ENCODE results near the gene KCNE2.

KCNE2 gene

GRCh38 chr21:34355570-34355969, 8.2 kb upstream of the KCNE2 start:
- DNase-seq (ENCODE audit: low read depth) = no peak
- no peak overlapping the region for H3K4me3 ChIP-seq (ENCODE audit: control insufficient read depth, low read depth, low read length)
- no peak for TF ChIP-seq CTCF (conservative IDR thresholded peaks at IDR 0.05; ENCODE audit: control insufficient read depth, insufficient read depth, low read depth, low read length)

- DNase-seq (ENCODE audit: low read depth) = no peak
- no peak overlapping the region for H3K4me3 ChIP-seq (ENCODE audit: control insufficient read depth, low read depth, low read length)
- TF ChIP-seq CTCF (conservative IDR thresholded peaks at IDR 0.05; ENCODE audit: control insufficient read depth, insufficient read depth, low read depth, low read length) = no peak
These were observed 5.9 kb upstream of the KCNE2 start for GRCh38 chr21:34357889-34358288.

GRCh38 chr21:34358866-34359265, 4.9 kb upstream of the KCNE2 start:
- no peak overlapping the region for H3K4me3 ChIP-seq (ENCODE audit: control insufficient read depth, low read depth, low read length)
- TF ChIP-seq CTCF (conservative IDR thresholded peaks at IDR 0.05; ENCODE audit: control insufficient read depth, insufficient read depth, low read depth, low read length) = no peak
- no peak for DNase-seq (ENCODE audit: low read depth)

GRCh38 chr21:34360488-34361241, 3.1 kb upstream of the KCNE2 start:
- H3K4me3 ChIP-seq (ENCODE audit: control insufficient read depth, low read depth, low read length) = no peak overlapping the region
- no peak for DNase-seq (ENCODE audit: low read depth)
- no peak for TF ChIP-seq CTCF (conservative IDR thresholded peaks at IDR 0.05; ENCODE audit: control insufficient read depth, insufficient read depth, low read depth, low read length)

- no peak for DNase-seq (ENCODE audit: low read depth)
- TF ChIP-seq CTCF (conservative IDR thresholded peaks at IDR 0.05; ENCODE audit: control insufficient read depth, insufficient read depth, low read depth, low read length) = no peak
- no peak overlapping the region for H3K4me3 ChIP-seq (ENCODE audit: control insufficient read depth, low read depth, low read length)
These were observed 1.7 kb upstream of the KCNE2 start for GRCh38 chr21:34362136-34362444.

GRCh38 chr21:34362670-34363069, 1.1 kb upstream of the KCNE2 start:
- no peak for DNase-seq (ENCODE audit: low read depth)
- no peak for TF ChIP-seq CTCF (conservative IDR thresholded peaks at IDR 0.05; ENCODE audit: control insufficient read depth, insufficient read depth, low read depth, low read length)

GRCh38 chr21:34364921-34365320, 1.1 kb downstream of the KCNE2 start:
- DNase-seq (ENCODE audit: low read depth) = no peak
- no peak overlapping the region for H3K4me3 ChIP-seq (ENCODE audit: control insufficient read depth, low read depth, low read length)
- TF ChIP-seq CTCF (conservative IDR thresholded peaks at IDR 0.05; ENCODE audit: control insufficient read depth, insufficient read depth, low read depth, low read length) = no peak

More at GRCh38 chr21:34362670-34363069, 1.1 kb upstream of the KCNE2 start:
- H3K4me3 ChIP-seq (ENCODE audit: control insufficient read depth, low read depth, low read length) = no peak overlapping the region

All from fibroblast of mammary gland (primary cell).